ENCODE measurements around the gene IVL.

The IVL gene

GRCh38 chr1:152888126-152888525 is 20.2 kb upstream of the IVL start:
- no peak for DNase-seq (ENCODE audit: low read depth in 3 of 3, low spot score in 1 of 3)

- DNase-seq (ENCODE audit: low read depth in 3 of 3, low spot score in 1 of 3) = no peak
Observed at GRCh38 chr1:152899027-152899426, 9.3 kb upstream of the IVL start.

DNA sequence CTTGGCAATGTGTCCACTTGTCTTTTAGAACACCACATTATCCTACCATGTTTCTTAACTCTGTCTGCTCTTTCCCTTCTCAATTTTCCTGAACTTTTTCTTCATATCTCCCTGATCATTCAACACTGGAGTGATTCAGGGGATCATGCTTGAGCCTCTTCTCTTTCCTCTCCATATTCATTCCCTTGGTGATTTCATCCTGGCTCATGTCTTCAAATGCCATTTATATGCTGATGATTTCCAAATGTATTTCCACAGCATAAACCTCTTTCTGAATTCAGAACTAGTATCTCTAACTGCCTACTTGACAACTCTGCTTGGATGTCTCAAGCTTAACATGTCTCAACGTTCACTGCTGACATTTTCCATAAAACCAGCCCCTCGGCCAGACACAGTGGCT is 8.5 kb upstream of the IVL start:
- DNase-seq (ENCODE audit: low read depth in 3 of 3, low spot score in 1 of 3) = no peak

GRCh38 chr1:152901631-152902030 is 6.7 kb upstream of the IVL start:
- no peak for DNase-seq (ENCODE audit: low read depth in 3 of 3, low spot score in 1 of 3)

- no peak for DNase-seq (ENCODE audit: low read depth in 3 of 3, low spot score in 1 of 3)
Observed at GRCh38 chr1:152902636-152903035, 5.7 kb upstream of the IVL start.

DNA sequence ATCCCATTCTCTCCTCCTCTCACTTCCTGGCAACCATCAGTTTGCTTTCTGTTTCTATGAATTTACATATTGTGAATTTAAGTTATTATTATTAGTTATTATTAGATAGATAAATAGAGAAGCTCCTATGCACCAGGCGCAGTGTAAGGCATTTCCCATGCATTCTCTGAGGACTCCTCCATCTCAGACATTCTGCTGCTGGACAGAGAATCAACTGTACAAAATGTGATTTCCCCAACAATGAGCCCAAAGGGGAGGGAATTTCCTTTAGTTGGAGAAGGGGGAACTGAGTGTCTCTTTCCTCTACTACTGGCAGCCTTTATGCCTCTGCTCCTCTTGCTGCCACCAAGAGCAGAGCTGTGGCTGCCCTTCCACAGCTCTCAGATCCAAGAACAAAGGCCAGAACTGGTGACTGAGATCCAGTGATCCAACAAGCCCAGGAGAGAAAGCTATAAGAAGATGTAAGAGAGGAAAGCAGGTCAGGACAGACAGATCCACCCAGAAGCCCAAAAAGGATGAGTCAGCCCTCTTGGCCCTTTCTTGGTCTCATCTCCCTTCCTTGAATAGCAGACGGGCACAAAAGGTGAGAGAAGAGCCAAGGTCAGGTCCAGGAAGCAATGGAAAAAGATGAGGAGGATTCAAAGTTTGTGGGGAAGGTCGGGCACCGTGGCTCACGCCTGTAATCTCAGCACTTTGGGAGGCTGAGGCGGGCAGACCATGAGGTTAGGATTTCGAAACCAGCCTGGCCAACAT is 3.5 kb upstream of the IVL start:
- DNase-seq (ENCODE audit: low read depth in 3 of 3, low spot score in 1 of 3) = no peak

GRCh38 chr1:152906023-152906565 is 2.3 kb upstream of the IVL start:
- DNase-seq (ENCODE audit: low read depth in 3 of 3, low spot score in 1 of 3) = no peak

DNA sequence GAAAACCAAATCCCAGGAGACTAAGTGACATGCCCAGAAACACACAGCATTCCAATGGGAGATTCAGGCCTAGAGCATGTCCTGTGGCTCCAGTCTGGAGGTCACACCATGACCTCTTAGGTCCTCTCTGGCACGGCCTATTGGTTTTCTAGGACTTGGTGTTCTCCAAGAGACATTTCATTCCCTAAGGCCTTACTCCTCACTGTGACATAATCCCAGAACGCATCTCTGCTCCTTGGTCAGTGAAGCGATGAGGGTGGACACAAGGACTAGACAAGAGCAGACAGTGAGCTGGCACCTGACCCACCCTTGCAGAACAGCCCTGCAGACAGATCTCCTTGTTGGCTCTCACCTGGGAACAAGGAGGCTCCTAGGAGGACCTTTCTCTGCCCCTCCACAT is 860 bp downstream of the IVL start:
- DNase-seq (ENCODE audit: low read depth in 3 of 3, low spot score in 1 of 3) = no peak

DNA sequence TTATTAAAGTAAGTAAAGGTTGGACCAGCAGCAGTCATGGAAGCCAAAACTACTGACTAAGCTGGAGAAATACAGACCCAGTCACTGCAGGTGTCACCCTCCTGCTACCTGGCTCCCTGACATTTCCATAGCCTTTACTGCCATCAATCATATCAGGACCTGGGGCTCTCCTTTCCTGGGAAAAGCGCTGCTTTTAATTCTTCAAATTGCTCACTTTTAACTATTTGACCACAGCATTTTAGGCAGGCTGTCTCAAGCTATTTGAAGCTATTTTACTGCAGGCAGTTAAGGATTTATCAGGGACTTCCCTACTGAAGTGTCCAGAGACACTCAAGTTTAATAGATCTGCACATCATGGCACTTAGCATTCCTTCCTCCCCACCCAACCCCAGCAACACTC is 4.1 kb downstream of the IVL start:
- no peak for DNase-seq (ENCODE audit: low read depth in 3 of 3, low spot score in 1 of 3)

GRCh38 chr1:152912900-152913299 is 4.6 kb downstream of the IVL start:
- no peak for DNase-seq (ENCODE audit: low read depth in 3 of 3, low spot score in 1 of 3)

DNA sequence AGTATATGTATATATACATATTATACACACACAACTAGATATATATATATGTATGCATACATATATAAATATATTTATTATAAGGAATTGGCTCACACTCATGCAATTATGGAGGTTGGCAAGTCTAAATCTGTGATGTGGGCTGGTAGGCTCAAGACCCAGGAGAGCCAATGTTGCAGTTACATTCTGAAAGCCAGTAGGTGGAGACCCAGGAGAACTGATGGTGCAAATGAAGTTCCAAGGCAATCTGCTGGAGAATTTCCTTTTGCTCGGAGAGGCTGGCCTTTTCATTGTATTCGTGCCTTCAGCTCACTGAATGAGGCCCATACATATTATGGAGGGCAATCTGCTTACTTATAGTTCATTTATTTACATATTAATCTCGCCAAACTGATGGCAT is 9.4 kb downstream of the IVL start:
- no peak for DNase-seq (ENCODE audit: low read depth in 3 of 3, low spot score in 1 of 3)

- no peak for DNase-seq (ENCODE audit: low read depth in 3 of 3, low spot score in 1 of 3)
Observed at GRCh38 chr1:152919071-152919470, 10.7 kb downstream of the IVL start.

- DNase-seq (ENCODE audit: low read depth in 3 of 3, low spot score in 1 of 3) = no peak
Observed at GRCh38 chr1:152924191-152924590, 15.8 kb downstream of the IVL start.

DNA sequence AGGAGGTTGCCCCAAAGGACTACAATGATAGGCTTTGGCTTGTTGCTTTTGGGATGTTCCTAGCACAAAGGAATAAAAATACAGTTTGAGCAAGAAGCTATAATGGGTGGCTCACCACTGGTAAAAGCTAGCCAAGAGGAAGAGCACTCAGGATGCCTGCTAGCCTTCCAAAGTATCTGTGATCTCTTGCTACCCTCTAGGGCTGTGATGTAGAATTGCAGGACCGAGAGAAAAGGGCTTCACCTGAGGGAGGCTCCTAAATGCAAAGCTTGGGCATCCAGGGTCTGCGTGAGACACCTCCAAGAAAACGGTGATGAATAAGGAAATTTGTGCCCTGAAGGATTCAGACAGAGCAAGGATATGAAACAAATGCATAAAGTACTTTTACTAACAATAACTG is 17.7 kb downstream of the IVL start:
- DNase-seq (ENCODE audit: low read depth in 3 of 3, low spot score in 1 of 3) = no peak

- DNase-seq (ENCODE audit: low read depth in 3 of 3, low spot score in 1 of 3) = no peak
Observed at GRCh38 chr1:152928671-152929070, 20.3 kb downstream of the IVL start.

DNA sequence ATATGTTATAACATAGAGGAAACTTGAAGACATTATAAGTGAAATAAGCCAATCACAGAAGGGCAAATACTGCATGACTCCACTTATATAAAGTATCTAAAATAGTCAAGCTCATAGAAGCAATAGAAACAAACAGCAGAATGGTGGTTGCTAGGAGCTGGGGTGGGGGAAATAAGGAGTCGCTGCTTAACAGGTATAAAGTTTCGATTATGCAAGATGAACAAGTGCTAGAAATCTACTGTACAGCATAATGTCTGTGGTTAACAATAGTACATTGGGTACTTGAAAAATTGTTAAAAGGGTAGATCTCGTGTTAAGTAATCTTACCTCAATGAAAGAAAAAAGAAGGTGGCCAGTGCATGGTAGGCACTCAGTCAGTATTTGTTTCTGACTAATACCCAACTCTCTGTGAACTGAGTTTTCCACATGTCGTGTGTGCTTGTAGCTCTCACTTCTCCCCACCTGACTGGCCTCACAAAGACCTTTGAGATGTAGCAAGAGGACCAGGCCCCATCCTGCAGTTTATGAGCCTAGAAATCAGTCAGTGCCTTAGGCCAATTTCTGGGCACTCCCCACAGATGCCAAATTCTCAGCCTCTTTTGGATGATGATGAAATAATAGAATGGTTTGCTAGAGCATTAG is 23.9 kb downstream of the IVL start:
- DNase-seq (ENCODE audit: low read depth in 3 of 3, low spot score in 1 of 3) = no peak

- DNase-seq (ENCODE audit: low read depth in 3 of 3, low spot score in 1 of 3) = no peak
Observed at GRCh38 chr1:152933196-152933595, 24.9 kb downstream of the IVL start.

GRCh38 chr1:152940614-152941013 is 32.3 kb downstream of the IVL start:
- DNase-seq (ENCODE audit: low read depth in 3 of 3, low spot score in 1 of 3) = no peak

DNA sequence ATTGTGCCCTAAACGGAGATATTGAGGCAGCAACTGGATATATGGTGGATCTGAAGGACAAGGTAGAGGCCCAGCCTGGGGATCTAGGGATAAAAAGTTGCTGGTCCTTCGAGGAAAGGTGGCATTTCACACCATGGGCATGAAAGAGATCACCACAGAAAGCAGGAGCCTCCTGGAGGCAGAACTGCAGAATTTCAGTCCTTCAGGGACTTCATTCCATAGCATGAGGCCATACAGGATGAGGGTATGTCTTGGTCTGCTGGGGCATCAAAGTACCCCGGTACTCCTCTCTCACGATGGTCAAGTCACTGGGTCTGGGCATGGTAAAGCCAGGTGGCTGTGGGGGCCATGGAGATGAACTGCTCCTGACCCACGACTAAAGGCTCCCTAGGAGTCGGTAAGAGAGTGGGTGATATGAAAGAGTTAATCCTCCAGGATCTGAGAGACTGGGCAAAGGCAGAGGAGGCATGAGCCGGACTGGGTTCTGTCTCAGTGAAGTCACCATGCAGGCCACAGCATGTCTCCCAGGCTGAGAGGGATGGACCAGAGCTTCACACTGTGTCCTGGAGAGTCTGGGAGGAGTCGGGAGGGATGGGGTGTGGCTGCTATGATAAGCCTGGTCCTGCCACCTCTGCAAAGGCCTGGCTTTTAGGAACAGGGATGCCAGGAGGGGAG is 32.8 kb downstream of the IVL start:
- no peak for DNase-seq (ENCODE audit: low read depth in 3 of 3, low spot score in 1 of 3)

DNA sequence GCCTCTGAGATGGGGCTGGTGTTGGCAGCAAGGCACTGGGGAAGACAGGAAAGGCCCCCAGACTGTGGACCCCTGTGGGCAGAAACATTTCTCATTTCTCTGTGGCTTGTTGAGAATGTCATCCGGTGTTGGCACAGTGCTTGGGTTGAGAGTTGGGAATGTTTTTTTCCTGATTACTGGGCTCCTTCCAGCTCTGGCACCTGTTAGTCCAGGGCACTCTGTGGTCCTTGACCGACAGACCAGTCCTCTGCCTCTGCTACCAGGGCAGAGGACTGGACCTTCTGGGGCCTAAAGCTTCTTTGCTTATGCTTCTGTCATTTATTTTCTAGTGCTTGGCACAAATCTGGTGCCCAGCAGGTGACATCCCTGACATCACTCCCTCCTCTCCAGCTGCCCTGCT is 33.8 kb downstream of the IVL start:
- no peak for DNase-seq (ENCODE audit: low read depth in 3 of 3, low spot score in 1 of 3)

GRCh38 chr1:152946248-152946647 is 37.9 kb downstream of the IVL start:
- DNase-seq (ENCODE audit: low read depth in 3 of 3, low spot score in 1 of 3) = no peak

DNA sequence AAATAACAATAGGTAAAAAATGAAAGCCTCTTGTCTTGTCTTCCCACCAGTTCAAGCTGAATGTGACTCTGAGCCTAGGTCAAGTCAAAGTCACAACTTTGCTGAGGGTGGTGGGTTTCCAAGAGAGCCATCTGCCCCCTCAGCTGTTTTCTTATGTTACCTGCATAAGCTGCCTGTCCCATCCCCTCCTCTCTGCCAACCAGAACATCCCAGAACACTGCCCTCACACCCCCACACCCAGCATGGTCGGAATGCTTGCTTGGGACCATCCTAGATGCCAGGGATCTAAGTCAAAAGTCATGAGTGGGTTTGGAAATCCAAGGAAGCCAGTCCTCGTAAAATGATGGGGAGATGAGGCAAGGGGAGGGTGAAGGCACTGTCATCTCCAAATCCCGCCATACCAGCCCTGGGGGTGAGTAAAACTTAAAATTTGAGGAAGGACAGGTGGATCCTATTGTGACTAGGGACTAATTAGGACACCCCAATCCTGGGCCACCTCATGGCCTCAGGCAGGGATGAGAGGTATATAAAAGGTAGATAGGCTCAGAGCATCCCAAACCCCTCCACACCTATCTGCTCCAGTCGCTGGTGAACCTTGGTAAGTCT is 38.4 kb downstream of the IVL start, which contains the start of gene SPRR5:
SPRR5 (plus strand) TSS at position 556 of the 606 bp plus-strand sequence. CDS start 1,349 bp downstream, outside the sequence.
- DNase-seq (ENCODE audit: low read depth in 3 of 3, low spot score in 1 of 3) = no peak
